WTC11 (cell line): ENCODE results near the gene DOCK8. TPM values are rescaled to one million over a fixed set of nuclear protein-coding genes. Genes with fewer than 3 reads are reported as not detected.
A peak's percentile ranks its signal among the peaks of the same experiment; 100 is the strongest.

Experiments used
- ATAC-seq: fragments of 200-7000 bp; cut with Tn5 transposase; 2 replicates; pipeline ENCODE4 v1.10.0; 2021; ENCODE audit warnings: mild to moderate bottlenecking, moderate library complexity
- CTCF ChIA-PET: fragments of 300-600 bp; sonication (Branson Sonifier 250); formaldehyde crosslinking; loops from one replicate; lab custom pipeline; 2021; ENCODE audit warnings: antibody characterized with exemption; lab: Charles Lee
- POLR2A ChIA-PET: fragments of 350-600 bp; sonication (Branson Sonifier 250); formaldehyde crosslinking; loops from one replicate; lab custom pipeline; 2021; ENCODE audit warnings: antibody characterized with exemption; lab: Charles Lee
- DNase-seq: peaks from one replicate; pipeline ENCODE4 v3.0.0; 2021; ENCODE audit warnings: low spot score
- H3K27ac Mint-ChIP-seq: 2 replicates; pipeline ENCODE4 v1.8.0; 2021; ENCODE audit warnings: mixed read lengths
- H3K27me3 Mint-ChIP-seq: 2 replicates; pipeline ENCODE4 v1.8.0; 2021; ENCODE audit warnings: low read depth, mild to moderate bottlenecking, moderate library complexity, mixed read lengths
- H3K36me3 Mint-ChIP-seq: 2 replicates; pipeline ENCODE4 v1.8.0; 2021; ENCODE audit warnings: mixed read lengths
- H3K4me1 Mint-ChIP-seq: 2 replicates; pipeline ENCODE4 v1.8.0; 2022; ENCODE audit warnings: mixed read lengths
- H3K4me3 Mint-ChIP-seq: 2 replicates; pipeline ENCODE4 v1.8.0; 2021; ENCODE audit warnings: mild to moderate bottlenecking, moderate library complexity, mixed read lengths
- H3K9me3 Mint-ChIP-seq: 2 replicates; pipeline ENCODE4 v1.8.0; 2021; ENCODE audit warnings: mixed read lengths
- ATF2 ChIP-seq: sonication (generic); formaldehyde crosslinking; IDR thresholded peaks from 2 replicates; pipeline ENCODE4 v1.8.1; 2022; ENCODE audit warnings: low read depth, missing genetic modification reagents, borderline replicate concordance
- ATF6 ChIP-seq: sonication (generic); formaldehyde crosslinking; IDR thresholded peaks from 2 replicates; pipeline ENCODE4 v1.8.1; 2023; ENCODE audit warnings: mild to moderate bottlenecking, missing genetic modification reagents
- CBFB ChIP-seq: sonication (generic); formaldehyde crosslinking; IDR thresholded peaks from 2 replicates; pipeline ENCODE4 v1.8.1; 2022; ENCODE audit warnings: mild to moderate bottlenecking, low read depth, missing genetic modification reagents
- CDX4 ChIP-seq: fragments of 250-450 bp; sonication (Bioruptor Pico); IDR thresholded peaks from 2 replicates; pipeline ENCODE4 v1.9.0; 2021; ENCODE audit warnings: moderate library complexity, mild to moderate bottlenecking, inconsistent platforms, borderline replicate concordance
- CREM ChIP-seq: sonication (generic); formaldehyde crosslinking; IDR thresholded peaks from 2 replicates; pipeline ENCODE4 v1.8.1; 2022; ENCODE audit warnings: mild to moderate bottlenecking, missing genetic modification reagents, moderate library complexity
- E2F4 ChIP-seq: sonication (generic); formaldehyde crosslinking; IDR thresholded peaks from 2 replicates; pipeline ENCODE4 v1.8.1; 2022; ENCODE audit warnings: low read depth, mild to moderate bottlenecking, moderate library complexity, missing genetic modification reagents, borderline replicate concordance
- ESRRA ChIP-seq: sonication (generic); formaldehyde crosslinking; IDR thresholded peaks from 2 replicates; pipeline ENCODE4 v1.8.1; 2022; ENCODE audit warnings: mild to moderate bottlenecking, missing genetic modification reagents, borderline replicate concordance
- FOXP4 ChIP-seq: sonication (generic); formaldehyde crosslinking; IDR thresholded peaks from 2 replicates; pipeline ENCODE4 v1.8.0; 2022; ENCODE audit warnings: mild to moderate bottlenecking, missing genetic modification reagents
- JAZF1 ChIP-seq: fragments of 250-450 bp; sonication (Bioruptor Pico); IDR thresholded peaks from 2 replicates; pipeline ENCODE4 v1.9.0; 2021; ENCODE audit warnings: moderate library complexity, mild to moderate bottlenecking, inconsistent platforms
- NFE2L1 ChIP-seq: sonication (generic); formaldehyde crosslinking; IDR thresholded peaks from 2 replicates; pipeline ENCODE4 v1.8.1; 2023; ENCODE audit warnings: missing genetic modification reagents
- OVOL2 ChIP-seq: fragments of 250-450 bp; sonication (Bioruptor Pico); IDR thresholded peaks from 2 replicates; pipeline ENCODE4 v1.9.0; 2021; ENCODE audit warnings: mild to moderate bottlenecking, borderline replicate concordance
- PRDM15 ChIP-seq: sonication (generic); formaldehyde crosslinking; IDR thresholded peaks from 2 replicates; pipeline ENCODE4 v1.8.0; 2022; ENCODE audit warnings: missing genetic modification reagents
- TEAD1 ChIP-seq: sonication (generic); formaldehyde crosslinking; IDR thresholded peaks from 2 replicates; pipeline ENCODE4 v1.8.0; 2022; ENCODE audit warnings: mild to moderate bottlenecking, missing genetic modification reagents
- TEAD4 ChIP-seq: sonication (generic); formaldehyde crosslinking; IDR thresholded peaks from 2 replicates; pipeline ENCODE4 v1.8.0; 2022; ENCODE audit warnings: mild to moderate bottlenecking, missing genetic modification reagents
- TP53 ChIP-seq: sonication (generic); formaldehyde crosslinking; IDR thresholded peaks from 2 replicates; pipeline ENCODE4 v1.8.1; 2023; ENCODE audit warnings: mild to moderate bottlenecking, missing genetic modification reagents
- ZMAT4 ChIP-seq: fragments of 250-450 bp; sonication (Bioruptor Pico); IDR thresholded peaks from 2 replicates; pipeline ENCODE4 v1.9.0; 2021; ENCODE audit warnings: mild to moderate bottlenecking
- ZNF121 ChIP-seq: sonication (generic); formaldehyde crosslinking; IDR thresholded peaks from 2 replicates; pipeline ENCODE4 v1.8.0; 2023; ENCODE audit warnings: missing genetic modification reagents
- ZNF138 ChIP-seq: sonication (generic); formaldehyde crosslinking; conservative IDR thresholded peaks from 2 replicates; pipeline ENCODE4 v1.8.1; 2022; ENCODE audit warnings: mild to moderate bottlenecking, moderate library complexity, missing genetic modification reagents
- ZNF219 ChIP-seq: sonication (generic); formaldehyde crosslinking; IDR thresholded peaks from 2 replicates; pipeline ENCODE4 v1.8.0; 2023; ENCODE audit warnings: missing genetic modification reagents, mild to moderate bottlenecking, borderline replicate concordance
- ZNF396 ChIP-seq: fragments of 250-450 bp; sonication (Bioruptor Pico); IDR thresholded peaks from 2 replicates; pipeline ENCODE4 v1.8.0; 2021; ENCODE audit warnings: mild to moderate bottlenecking, moderate library complexity, borderline replicate concordance
- ZSCAN18 ChIP-seq: fragments of 250-450 bp; sonication (Bioruptor Pico); IDR thresholded peaks from 2 replicates; pipeline ENCODE4 v2.1.2; 2022; ENCODE audit warnings: mild to moderate bottlenecking, moderate library complexity
- total RNA-seq: library from RNA; stranded (reverse); gene quantifications from 3 replicates; pipeline ENCODE4 v1.2.3, GENCODE V29; 2021

Gene DOCK8
- total RNA-seq, 1 experiment from 2014 or later: 3.2 TPM

GRCh38 chr9:365436-365835 lies 150.8 kb downstream of the DOCK8 start (continued):
- TF ChIP-seq ZNF138 (no peak), JAZF1 (no peak), ZNF396 (CRISPR knock-in tag) (no peak), CBFB (CRISPR knock-in tag) (no peak), PRDM15 (no peak), NFE2L1 (no peak), E2F4 (CRISPR knock-in tag) (no peak)
- TF ChIP-seq, all 79 proteins: peak for 0

- no peak for TF ChIP-seq ESRRA (CRISPR knock-in tag)
- TF ChIP-seq TP53 (CRISPR knock-in tag): no peak
- no peak for TF ChIP-seq TEAD4 (CRISPR knock-in tag)
- no peak for TF ChIP-seq ATF6 (CRISPR knock-in tag)
- no peak for TF ChIP-seq ZSCAN18 (CRISPR knock-in tag)
- no peak for TF ChIP-seq ZNF396 (CRISPR knock-in tag)
- no peak for TF ChIP-seq CDX4 (CRISPR knock-in tag)
- TF ChIP-seq FOXP4 (CRISPR knock-in tag): no peak
- TF ChIP-seq ZMAT4 (CRISPR knock-in tag): no peak
- TF ChIP-seq TEAD1 (CRISPR knock-in tag): no peak
- no peak for TF ChIP-seq OVOL2 (CRISPR knock-in tag)
- no peak for TF ChIP-seq ATF2 (CRISPR knock-in tag)
- no peak for TF ChIP-seq CREM
- TF ChIP-seq ZNF219 (CRISPR knock-in tag): no peak
- no peak for TF ChIP-seq ZNF121 (CRISPR knock-in tag)
- TF ChIP-seq, all 79 proteins: peak for 0
- Mint-ChIP-seq H3K27ac (no peak overlapping the region), H3K27me3 (no peaks in the 10 kb centered on the region), H3K4me1 (peaks cover 13% of the 10 kb centered on the region), H3K9me3 (no peaks in the 10 kb centered on the region), H3K36me3 (no peaks in the 10 kb centered on the region), H3K4me3 (no peak overlapping the region)
- ATAC-seq (peak; percentile 88), DNase-seq (no peak)
- POLR2A ChIA-PET: no interaction called here
- CTCF ChIA-PET: no interaction called here
Observed at GRCh38 chr9:366620-367019, 152.0 kb downstream of the DOCK8 start.
